Skeletal muscle cell (primary cell): Measurements from ENCODE around the gene FBXW7.
A peak's percentile ranks its signal among the peaks of the same experiment; 100 is the strongest.

Experiments used
- DNase-seq: peaks from one replicate; pipeline ENCODE4 v3.0.0-alpha.2; 2010; ENCODE audit warnings: low read depth
- H3K4me3 ChIP-seq: 2 replicates; pipeline ENCODE4 v1.5.1; 2011; ENCODE audit warnings: low read depth, mild to moderate bottlenecking, control low read depth, low read length, moderate library complexity

The FBXW7 gene

DNA sequence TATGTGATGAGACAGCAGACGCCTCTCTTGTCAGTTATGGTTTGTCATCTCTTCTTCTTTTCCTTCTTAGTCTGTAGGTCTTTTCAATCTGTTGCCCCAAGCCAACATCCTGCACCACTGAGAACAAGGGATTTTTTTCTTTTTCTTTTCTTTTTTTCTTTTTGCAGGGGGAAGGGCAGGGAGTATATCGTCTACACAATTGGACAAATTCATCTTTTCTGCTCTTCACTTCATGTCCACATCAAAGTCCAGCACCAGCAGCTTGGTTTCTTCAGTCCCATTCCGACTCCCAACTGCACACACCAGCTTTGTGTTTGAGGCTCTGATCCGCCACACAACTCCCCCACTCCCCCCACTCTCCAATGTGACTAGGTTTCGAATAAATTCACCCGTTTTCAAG is 213.2 kb downstream of the FBXW7 start:
- no peak overlapping the region for H3K4me3 ChIP-seq

GRCh38 chr4:152321923-152322322 is 214.0 kb downstream of the FBXW7 start:
- DNase-seq: no peak
- H3K4me3 ChIP-seq: no peak overlapping the region

More for the DNA sequence above, 213.2 kb downstream of the FBXW7 start:
- DNase-seq: no peak

DNA sequence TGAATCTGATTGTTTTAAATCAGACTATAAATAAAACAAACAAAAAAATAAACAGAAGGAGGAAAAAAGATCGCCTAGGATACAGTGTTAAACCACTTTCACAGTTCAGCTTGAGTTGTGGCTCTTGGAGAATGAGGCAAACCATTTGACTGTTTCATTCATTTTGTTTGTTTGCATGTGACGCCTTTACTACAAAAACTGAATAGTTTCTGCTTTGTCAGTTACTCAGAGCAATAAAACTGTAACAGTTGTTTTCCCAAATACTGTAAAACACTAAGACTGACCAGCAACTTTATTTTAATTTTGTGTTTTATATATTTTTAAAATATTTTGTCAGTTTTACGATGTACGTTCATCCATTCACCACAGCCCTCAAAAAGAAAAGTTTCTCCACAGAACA is 214.5 kb downstream of the FBXW7 start:
- DNase-seq: no peak
- H3K4me3 ChIP-seq: no peak overlapping the region

DNA sequence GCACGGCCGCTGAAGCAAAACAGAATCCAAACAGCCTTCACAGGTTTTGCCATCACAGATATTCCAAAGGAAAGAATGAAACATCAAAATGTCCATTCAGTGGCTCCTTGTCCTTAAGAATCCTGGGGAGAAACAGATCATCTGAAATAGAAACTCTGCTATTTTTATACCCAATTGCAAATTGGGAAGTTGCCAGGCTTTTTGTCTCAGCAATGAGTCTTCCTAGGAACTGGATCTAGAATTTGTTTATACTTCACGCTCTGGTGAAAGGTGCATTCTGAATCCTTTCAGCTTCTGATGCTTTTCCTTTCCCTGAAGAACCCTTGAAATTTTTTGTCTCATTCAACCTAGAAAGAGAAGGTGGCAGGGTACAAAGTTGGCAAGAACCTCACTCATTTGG is 218.9 kb downstream of the FBXW7 start:
- peak; percentile 17 for DNase-seq
- H3K4me3 ChIP-seq: no peak overlapping the region

GRCh38 chr4:152310257-152310656 is 225.6 kb downstream of the FBXW7 start:
- H3K4me3 ChIP-seq: no peak overlapping the region
- peak; percentile 43 for DNase-seq

DNA sequence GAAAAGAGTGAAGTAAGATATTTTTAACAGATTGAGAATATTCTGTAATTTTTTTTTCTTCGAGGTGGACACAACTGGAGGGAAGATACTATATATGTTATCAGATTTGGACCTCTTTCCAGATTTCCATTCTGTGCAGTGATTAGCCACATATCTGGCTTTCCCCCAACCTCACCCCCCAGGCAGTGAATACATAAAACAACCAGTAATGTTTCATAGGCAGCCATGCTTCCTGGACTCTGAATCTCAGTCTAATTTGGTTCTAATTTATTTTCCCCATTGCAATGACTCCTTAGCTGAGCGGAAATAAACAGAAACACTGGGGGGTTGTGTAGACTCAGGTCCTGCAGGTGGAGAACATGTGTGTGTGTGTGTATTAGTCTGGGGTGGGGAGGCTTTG is 226.5 kb downstream of the FBXW7 start:
- no peak for DNase-seq
- no peak overlapping the region for H3K4me3 ChIP-seq

GRCh38 chr4:152308951-152309350 is 226.9 kb downstream of the FBXW7 start:
- DNase-seq: no peak

DNA sequence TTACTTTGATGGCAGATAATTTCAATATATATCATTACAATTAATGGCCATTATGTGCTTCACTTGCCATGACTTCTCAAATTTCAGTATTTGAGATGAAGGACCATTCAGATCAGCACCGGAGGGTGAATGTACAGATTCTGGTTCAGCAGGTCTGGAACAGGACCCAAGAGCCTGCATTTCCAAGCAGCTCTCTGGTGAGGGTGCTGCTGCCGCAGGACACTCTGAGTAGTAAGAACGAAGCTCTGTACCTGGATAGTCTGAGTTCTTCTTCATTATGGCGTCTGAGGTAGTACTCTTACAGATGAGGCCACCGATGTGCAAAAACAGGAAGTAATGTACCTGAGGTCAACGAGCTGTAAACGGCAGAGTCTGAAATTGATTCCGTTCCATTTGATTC is 228.2 kb downstream of the FBXW7 start:
- H3K4me3 ChIP-seq: no peak overlapping the region
- no peak for DNase-seq

More at GRCh38 chr4:152308951-152309350, 226.9 kb downstream of the FBXW7 start:
- no peak overlapping the region for H3K4me3 ChIP-seq

GRCh38 chr4:152306541-152306940 is 229.4 kb downstream of the FBXW7 start:
- no peak overlapping the region for H3K4me3 ChIP-seq
- no peak for DNase-seq

DNA sequence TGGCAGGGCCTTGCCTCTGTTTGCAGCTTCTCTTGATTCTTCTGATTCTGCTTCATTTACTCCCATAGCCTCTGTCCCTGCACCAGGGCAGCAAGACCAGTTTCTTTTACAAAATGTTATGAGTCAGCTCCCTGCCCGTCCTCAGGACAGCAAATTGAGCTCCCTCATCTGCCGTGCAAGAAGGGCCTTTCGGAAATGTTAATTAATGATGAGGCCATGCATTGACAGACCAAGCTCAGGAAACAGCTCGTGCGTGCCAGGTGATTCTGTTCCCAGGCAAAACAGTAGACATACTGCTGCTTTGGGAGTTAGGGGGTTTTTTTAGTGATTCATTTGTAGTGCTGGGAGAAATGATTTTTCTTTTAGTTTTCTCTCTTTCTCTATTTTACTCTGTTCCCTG is 231.7 kb downstream of the FBXW7 start:
- no peak overlapping the region for H3K4me3 ChIP-seq
- DNase-seq: peak; percentile 55

GRCh38 chr4:152301381-152301780 is 234.5 kb downstream of the FBXW7 start:
- no peak for DNase-seq
- H3K4me3 ChIP-seq: no peak overlapping the region

GRCh38 chr4:152299553-152299952 is 236.3 kb downstream of the FBXW7 start:
- no peak for DNase-seq
- no peak overlapping the region for H3K4me3 ChIP-seq

DNA sequence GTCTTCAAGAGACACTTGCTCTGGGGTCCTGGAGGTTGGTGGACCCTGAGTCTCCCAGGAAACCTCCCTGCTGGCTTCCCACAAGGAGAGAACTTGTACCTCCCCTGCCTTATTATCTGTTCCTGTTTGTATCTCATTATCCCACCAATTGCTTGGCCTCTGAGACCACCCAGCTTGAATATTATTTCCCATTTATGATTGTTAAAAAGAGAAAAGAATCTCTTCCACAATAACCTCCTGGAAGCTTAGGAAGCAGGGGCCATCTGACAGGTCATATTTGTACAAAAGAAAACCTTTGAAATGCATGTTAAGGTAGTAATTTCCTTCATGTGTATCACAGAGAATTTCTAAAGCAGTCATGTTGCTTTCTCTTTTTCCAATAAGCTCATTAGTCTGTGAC is 239.5 kb downstream of the FBXW7 start:
- H3K4me3 ChIP-seq: no peak overlapping the region
- no peak for DNase-seq

GRCh38 chr4:152294765-152295164 is 241.1 kb downstream of the FBXW7 start:
- H3K4me3 ChIP-seq: no peak overlapping the region
- no peak for DNase-seq

GRCh38 chr4:152294331-152294730 is 241.6 kb downstream of the FBXW7 start:
- no peak for DNase-seq
- H3K4me3 ChIP-seq: no peak overlapping the region

DNA sequence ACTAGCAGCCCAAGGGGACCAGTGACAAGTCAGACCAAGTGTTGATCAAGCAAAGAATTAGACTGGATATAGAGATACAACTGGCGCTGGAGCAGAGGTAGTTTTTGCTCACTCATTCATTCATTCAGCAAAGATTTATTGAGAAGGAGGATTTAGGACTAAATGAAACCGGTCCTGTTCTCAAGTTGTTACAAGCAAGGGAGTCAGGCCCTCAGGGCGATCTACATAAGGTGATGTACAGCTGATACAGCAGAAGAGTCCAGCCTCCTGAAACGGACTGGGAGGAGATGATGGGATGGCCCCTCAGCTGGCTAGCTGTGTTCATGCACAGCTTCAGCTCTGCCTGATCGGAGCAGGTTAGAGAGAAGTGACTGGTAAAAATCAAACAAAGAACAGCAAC is 242.4 kb downstream of the FBXW7 start:
- H3K4me3 ChIP-seq: no peak overlapping the region
- DNase-seq: no peak

- DNase-seq: no peak
- H3K4me3 ChIP-seq: no peak overlapping the region
These were observed 245.4 kb downstream of the FBXW7 start for GRCh38 chr4:152290366-152290921.

- DNase-seq: no peak
- no peak overlapping the region for H3K4me3 ChIP-seq
These were observed 246.0 kb downstream of the FBXW7 start for GRCh38 chr4:152289941-152290340.

- no peak for DNase-seq
- no peak overlapping the region for H3K4me3 ChIP-seq
These were observed 246.4 kb downstream of the FBXW7 start for GRCh38 chr4:152289541-152289940.

DNA sequence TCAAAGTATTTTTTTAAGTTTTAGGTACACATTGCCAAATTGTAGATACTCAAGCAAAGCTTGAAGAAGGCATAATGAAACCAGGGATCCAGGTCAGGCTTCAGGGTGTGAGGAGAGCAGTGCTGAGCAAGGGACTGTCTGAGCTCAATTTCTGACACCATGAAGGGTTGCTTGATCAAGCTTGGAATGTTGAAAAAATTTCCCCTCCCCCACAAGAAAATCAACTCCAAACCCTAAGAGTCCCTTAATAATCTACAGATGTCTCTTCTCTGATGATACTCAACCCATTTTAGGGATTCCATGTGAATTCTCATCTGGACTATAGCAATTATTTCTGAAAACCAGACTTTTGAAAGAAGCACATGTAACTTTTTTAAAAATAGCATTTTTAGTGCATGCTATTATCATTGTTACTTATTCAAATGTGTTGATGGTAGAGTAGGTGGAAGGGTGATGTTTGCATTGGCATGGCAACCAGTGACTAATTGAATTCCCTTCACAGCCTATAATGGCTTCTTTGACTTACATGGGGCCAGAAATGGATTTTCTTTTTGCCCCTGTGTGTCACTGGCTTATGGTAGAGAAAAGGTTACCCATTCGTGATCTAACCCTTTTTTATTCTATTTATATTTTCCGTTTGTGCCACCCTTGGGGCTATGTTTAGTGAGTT is 252.0 kb downstream of the FBXW7 start:
- no peak for DNase-seq
- no peak overlapping the region for H3K4me3 ChIP-seq

GRCh38 chr4:152281822-152282221 is 254.1 kb downstream of the FBXW7 start:
- no peak for DNase-seq

More at GRCh38 chr4:152281822-152282221, 254.1 kb downstream of the FBXW7 start:
- no peak overlapping the region for H3K4me3 ChIP-seq
